ENCODE data around the gene TNF. TPM values are rescaled to one million over a fixed set of nuclear protein-coding genes. Genes with fewer than 3 reads are reported as not detected.

The TNF gene
- total and polyA plus RNA-seq, 2 of the 13 experiments (the other 11 are each of a cell fraction or from before 2014, with no cell fraction given), result not detected

GRCh38 chr6:31614075-31614619 lies 38.8 kb downstream of the TNF start (continued):
- TF ChIP-seq, protein P1, sequence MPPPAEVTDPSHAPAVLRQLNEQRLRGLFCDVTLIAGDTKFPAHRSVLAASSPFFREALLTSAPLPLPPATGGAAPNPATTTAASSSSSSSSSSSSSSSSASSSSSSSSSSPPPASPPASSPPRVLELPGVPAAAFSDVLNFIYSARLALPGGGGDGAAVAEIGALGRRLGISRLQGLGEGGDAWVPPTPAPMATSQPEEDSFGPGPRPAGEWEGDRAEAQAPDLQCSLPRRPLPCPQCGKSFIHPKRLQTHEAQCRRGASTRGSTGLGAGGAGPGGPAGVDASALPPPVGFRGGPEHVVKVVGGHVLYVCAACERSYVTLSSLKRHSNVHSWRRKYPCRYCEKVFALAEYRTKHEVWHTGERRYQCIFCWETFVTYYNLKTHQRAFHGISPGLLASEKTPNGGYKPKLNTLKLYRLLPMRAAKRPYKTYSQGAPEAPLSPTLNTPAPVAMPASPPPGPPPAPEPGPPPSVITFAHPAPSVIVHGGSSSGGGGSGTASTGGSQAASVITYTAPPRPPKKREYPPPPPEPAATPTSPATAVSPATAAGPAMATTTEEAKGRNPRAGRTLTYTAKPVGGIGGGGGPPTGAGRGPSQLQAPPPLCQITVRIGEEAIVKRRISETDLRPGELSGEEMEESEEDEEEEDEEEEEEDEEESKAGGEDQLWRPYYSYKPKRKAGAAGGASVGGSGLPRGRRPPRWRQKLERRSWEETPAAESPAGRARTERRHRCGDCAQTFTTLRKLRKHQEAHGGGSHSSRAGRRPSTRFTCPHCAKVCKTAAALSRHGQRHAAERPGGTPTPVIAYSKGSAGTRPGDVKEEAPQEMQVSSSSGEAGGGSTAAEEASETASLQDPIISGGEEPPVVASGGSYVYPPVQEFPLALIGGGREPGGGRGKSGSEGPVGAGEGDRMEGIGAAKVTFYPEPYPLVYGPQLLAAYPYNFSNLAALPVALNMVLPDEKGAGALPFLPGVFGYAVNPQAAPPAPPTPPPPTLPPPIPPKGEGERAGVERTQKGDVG (CRISPR knock-in tag; IDR thresholded peaks at IDR 0.05; ENCODE audit: borderline replicate concordance), result no peak
- peak; percentile 51; the same call in 1 of the 2 replicates for TF ChIP-seq ZFP91 (CRISPR knock-in tag; IDR thresholded peaks at IDR 0.05; ENCODE audit: borderline replicate concordance)
- no peak for TF ChIP-seq ARHGAP35 (CRISPR knock-in tag; IDR thresholded peaks at IDR 0.05; ENCODE audit: borderline replicate concordance)
- no peak for TF ChIP-seq REPIN1 (CRISPR knock-in tag; IDR thresholded peaks at IDR 0.05; ENCODE audit: borderline replicate concordance, low read depth)
- TF ChIP-seq IRX3 (CRISPR knock-in tag; IDR thresholded peaks at IDR 0.05; ENCODE audit: borderline replicate concordance, low read depth), result no peak
- TF ChIP-seq, protein P2, sequence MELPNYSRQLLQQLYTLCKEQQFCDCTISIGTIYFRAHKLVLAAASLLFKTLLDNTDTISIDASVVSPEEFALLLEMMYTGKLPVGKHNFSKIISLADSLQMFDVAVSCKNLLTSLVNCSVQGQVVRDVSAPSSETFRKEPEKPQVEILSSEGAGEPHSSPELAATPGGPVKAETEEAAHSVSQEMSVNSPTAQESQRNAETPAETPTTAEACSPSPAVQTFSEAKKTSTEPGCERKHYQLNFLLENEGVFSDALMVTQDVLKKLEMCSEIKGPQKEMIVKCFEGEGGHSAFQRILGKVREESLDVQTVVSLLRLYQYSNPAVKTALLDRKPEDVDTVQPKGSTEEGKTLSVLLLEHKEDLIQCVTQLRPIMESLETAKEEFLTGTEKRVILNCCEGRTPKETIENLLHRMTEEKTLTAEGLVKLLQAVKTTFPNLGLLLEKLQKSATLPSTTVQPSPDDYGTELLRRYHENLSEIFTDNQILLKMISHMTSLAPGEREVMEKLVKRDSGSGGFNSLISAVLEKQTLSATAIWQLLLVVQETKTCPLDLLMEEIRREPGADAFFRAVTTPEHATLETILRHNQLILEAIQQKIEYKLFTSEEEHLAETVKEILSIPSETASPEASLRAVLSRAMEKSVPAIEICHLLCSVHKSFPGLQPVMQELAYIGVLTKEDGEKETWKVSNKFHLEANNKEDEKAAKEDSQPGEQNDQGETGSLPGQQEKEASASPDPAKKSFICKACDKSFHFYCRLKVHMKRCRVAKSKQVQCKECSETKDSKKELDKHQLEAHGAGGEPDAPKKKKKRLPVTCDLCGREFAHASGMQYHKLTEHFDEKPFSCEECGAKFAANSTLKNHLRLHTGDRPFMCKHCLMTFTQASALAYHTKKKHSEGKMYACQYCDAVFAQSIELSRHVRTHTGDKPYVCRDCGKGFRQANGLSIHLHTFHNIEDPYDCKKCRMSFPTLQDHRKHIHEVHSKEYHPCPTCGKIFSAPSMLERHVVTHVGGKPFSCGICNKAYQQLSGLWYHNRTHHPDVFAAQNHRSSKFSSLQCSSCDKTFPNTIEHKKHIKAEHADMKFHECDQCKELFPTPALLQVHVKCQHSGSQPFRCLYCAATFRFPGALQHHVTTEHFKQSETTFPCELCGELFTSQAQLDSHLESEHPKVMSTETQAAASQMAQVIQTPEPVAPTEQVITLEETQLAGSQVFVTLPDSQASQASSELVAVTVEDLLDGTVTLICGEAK (IDR thresholded peaks at IDR 0.05), result no peak
- TF ChIP-seq, protein P2 (CRISPR knock-in tag; IDR thresholded peaks at IDR 0.05), result 0 out of 2 replicates have a peak, but pooled peaks have one; percentile 10
- TF ChIP-seq JUN (CRISPR knock-in tag; IDR thresholded peaks at IDR 0.05), result no peak
- TF ChIP-seq ZNF354B (CRISPR knock-in tag; IDR thresholded peaks at IDR 0.05), result no peak; the same call in 1 of the 2 replicates
- no peak for TF ChIP-seq HNRNPK (IDR thresholded peaks at IDR 0.05; ENCODE audit: low read depth, low read length, poor library complexity, severe bottlenecking)
- peak; percentile 52 for TF ChIP-seq ZSCAN25 (CRISPR knock-in tag; IDR thresholded peaks at IDR 0.05)
- no peak for TF ChIP-seq ZNF713 (CRISPR knock-in tag; IDR thresholded peaks at IDR 0.05)
- TF ChIP-seq, protein P3, sequence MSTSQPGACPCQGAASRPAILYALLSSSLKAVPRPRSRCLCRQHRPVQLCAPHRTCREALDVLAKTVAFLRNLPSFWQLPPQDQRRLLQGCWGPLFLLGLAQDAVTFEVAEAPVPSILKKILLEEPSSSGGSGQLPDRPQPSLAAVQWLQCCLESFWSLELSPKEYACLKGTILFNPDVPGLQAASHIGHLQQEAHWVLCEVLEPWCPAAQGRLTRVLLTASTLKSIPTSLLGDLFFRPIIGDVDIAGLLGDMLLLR (CRISPR knock-in tag; IDR thresholded peaks at IDR 0.05), result no peak
